Measurements from ENCODE around the gene URI1.
"Not testable (repeated sequence)": the region's sequence is repeated elsewhere in the genome, so short reads cannot be mapped to it uniquely, and the experiment has no call there.

The URI1 gene

DNA sequence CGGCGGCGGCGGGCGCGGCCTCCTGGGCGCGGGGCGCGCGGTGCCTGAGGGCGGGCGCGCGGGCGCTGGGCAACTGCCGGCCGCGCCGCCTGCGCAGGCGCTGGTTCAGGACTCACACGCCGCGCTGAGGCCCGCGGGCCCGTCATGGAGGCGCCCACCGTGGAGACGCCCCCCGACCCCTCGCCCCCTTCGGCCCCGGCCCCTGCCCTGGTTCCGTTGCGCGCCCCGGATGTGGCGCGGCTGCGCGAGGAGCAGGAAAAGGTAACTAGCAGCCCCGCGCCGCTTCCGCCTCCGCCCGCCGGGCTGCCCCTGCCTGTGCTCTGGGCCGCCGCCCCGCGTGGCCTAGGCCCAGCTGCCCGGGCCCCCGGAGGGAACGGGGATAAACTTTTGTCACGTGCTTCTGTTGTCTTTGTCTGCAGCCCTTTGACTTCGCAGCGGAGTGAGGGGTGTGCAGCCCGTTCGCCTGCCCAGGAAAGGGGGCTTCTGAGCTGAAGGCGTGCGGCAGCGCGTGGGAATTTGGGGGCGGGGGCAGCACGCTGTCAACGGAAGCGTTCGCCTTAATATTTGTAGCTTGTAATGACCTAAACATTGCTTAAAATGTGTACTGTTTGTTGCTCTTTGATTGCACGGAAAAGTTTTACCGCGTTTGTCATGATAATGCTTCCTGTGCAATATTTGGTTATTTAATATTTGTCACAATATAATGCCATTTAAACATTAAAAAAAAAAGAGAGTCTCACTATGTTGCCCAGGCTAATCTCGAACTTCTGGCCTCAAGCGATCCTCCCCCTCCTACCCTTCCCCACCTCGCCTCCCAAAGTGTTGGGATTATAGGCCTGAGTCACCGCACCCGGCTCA is 594 bp downstream of the URI1 start:
- peak; percentile 62 for DNase-seq

GRCh38 chr19:29943615-29944014 is 1.6 kb downstream of the URI1 start:
- no peak for DNase-seq

- no peak for DNase-seq
These were observed 2.5 kb downstream of the URI1 start for GRCh38 chr19:29944390-29945012.

DNA sequence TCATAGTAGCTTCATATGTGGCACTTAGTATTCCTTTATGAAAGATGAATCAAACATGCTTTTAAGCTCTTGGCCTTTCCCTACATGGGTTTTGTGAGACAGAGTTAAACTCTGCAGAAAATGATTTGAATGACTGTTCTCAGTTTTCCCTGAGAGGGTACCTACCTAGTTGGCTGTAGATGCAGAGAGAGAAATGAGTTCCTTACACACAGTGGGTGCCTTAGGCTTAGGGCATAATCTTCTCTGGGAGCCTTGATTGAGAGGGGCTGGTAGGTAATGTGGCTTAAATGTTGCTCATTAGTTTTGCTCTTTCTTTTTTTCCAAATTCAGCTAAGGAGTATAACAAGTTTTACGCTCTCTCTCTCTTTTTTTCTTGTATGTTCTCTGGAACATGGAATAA is 3.0 kb downstream of the URI1 start:
- DNase-seq, result no peak

GRCh38 chr19:29945433-29945832 is 3.4 kb downstream of the URI1 start:
- no peak for DNase-seq

DNA sequence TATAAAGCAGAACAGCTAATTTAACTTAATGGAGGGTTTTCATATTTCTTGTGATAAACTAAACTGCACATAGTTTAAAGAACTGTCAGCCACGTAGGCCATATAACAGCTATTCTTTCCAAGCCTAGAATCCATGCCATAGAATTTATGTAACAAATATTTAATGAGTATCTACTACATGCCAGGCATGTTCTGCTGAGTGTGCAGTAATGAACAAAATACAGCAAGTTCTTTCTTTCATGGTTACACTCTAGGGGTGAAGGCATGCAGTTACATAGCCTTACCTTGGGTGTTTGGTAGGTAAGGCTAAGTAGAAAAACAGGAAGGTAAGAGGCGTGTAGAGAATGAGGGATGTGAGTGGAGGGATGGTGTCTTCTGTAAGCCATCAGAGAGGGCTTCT is 4.6 kb downstream of the URI1 start:
- no peak for DNase-seq

GRCh38 chr19:29947871-29948270 is 5.8 kb downstream of the URI1 start:
- no peak for DNase-seq

GRCh38 chr19:29948759-29949470 is 6.9 kb downstream of the URI1 start:
- not testable (repeated sequence) for DNase-seq

DNA sequence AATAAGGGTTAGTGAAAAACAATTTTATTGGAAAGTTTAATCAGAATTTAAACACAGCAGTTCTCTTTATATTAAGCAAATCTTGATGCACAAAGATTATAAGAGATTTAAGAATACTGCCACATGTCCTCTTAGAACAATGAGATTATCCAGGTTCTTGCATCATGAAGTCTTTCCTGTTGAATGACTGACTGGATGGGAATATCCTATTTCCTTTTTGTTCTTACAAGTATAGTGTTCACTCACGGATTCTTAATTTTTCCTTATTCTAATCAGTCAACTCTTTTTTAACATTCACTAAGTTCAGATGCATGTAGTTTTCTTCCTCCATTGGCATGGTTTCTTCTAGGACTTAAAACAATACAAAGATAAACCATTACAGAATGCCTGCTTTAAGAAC is 10.1 kb downstream of the URI1 start:
- DNase-seq, result no peak

DNA sequence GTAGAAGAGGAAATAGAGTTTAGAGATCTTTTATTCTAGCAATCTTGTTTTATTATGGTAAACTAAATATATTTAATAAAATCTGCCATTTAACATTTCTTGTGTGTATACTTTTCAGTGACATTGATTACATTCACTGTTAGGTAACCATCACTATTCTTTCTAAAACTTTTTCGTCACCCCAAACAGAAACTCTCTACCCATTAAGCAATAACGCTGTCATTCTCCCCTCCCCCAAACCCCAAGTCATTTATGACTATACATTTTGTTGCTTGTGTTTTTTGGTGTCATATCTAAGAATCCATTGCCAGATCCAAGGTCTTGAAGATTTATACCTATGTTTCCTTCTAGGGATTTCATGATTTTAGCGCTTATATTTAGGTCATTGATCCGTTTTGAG is 10.6 kb downstream of the URI1 start:
- no peak for DNase-seq

- no peak for DNase-seq
These were observed 11.6 kb downstream of the URI1 start for GRCh38 chr19:29953352-29954247.

DNA sequence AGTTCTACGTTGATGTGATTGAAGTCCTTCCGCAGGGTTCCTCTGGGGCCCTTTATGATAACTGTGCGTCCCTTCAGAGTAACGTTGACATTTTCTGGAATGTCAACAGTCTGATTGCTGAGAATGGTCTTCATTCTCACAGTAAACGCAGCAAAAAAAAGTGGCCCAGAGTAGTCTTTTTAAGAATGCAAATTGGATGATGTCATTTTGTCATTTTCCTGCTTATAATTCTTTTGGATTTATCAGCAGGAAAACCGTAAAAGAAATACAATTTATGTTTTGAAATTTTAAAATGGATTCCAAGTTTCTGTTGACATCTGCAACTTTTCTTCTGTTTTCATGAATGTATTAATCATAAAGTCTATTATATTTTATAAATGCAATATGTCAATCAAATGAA is 14.8 kb downstream of the URI1 start:
- no peak for DNase-seq

- DNase-seq, result no peak
These were observed 19.3 kb downstream of the URI1 start for GRCh38 chr19:29961311-29961710.

DNA sequence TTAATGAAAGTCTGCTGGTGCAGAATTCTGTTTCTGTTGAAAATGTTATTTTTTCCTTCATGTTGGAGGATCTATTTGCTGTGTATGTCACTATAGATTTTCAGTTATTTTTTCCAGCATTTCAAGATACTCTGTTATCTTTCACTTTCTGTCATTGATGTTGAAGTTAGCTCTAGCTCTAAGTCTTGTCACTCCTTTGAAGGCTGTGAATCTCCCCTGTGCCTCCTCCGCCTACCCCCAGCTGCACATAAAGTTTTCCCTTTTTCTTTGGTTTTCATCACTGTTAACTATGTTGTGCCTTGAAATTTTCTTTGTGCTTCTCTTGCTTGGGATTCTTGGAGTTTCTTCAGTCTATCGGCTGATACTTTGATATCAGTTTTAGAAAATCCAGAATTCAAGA is 20.8 kb downstream of the URI1 start:
- DNase-seq, result no peak

- no peak for DNase-seq
These were observed 21.5 kb downstream of the URI1 start for GRCh38 chr19:29963576-29963975.

GRCh38 chr19:29964171-29964570 is 22.1 kb downstream of the URI1 start:
- no peak for DNase-seq

- DNase-seq, result no peak
These were observed 23.5 kb downstream of the URI1 start for GRCh38 chr19:29965492-29965891.

DNA sequence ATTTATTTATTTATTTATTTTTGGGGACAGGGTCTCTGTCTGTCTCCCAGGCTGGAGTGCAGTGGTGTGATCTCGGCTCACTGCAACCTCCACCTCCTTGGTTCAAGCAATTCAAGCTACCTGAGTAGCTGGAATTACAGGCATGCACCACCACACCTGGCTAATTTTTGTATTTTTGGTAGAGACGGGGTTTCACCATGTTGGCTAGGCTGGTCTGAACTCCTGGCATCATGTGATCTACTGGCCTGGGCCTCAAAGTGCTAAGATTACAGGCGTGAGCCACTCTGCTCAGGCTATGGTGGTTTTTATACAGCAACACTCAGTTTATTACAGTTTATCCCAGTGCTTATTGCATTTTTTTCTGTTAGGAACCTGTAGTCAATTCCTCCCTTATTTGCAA is 24.1 kb downstream of the URI1 start:
- DNase-seq, result not testable (repeated sequence)

DNA sequence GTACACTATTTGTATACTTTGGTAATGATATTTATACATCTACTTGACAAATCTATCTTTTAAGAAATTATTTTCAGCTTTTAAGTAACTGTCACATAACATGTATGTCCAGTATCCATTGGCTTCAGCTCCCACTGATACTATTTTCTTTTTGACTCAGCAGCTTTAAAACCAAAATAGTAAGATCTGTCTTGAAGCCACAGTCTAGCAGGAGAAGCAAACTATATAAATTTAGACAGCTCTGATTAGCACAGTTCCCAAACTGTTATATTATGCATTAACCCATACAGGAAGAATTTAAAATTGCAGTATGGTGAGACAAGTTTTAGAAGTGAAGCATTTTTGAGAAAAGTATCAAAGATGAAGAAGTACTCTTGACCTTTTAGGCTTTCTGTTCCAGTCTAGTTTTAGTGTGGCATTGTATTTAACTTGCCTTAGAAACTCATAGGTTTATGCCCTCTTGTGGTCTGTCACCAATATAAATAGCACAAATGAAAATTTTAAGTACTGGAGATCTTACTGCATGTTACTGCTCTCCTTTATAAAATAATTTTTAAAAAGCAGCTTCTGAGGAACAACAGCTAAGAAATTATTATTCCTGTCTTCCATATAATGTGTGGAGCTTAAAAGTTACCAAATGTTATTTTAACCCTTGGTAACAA is 24.7 kb downstream of the URI1 start:
- DNase-seq, result no peak

DNA sequence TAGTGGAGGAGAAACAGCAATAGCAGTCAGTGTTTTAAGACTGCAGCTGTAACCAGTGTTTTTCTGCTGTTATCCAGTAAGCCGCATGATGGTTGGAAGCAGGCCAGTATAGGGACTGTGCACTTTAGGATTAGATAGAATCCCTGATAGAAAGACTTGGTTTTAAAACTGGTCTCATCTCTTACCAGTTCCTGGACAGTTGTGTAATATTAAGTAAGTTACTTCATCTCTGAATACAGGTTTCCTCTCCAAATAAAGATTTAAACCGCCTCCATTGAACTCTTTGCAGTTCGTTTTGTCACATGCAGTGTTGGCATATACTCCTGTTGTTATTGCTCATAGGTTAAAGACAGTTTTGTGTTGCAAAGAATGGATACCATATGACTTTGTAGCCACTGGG is 25.6 kb downstream of the URI1 start:
- no peak for DNase-seq

- no peak for DNase-seq
These were observed 27.9 kb downstream of the URI1 start for GRCh38 chr19:29969891-29970290.

DNA sequence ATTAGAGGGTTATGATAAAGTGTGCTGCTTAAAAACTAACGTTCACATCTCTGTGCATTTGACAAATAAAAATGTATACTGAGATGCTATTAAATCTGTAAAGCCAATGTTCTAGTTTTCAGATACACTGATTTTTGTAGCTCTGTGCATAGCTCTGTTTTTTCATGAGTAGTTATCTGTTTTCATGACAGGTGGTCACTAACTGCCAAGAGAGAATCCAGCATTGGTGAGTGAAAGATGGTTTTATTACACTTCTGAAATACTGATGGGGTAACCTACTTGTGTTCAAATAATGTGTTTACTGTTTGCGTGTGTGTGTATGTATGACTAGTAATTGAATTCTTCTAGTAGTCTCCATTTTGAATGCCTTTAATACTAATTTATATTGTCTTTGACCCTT is 29.0 kb downstream of the URI1 start:
- DNase-seq, result no peak
